ENCODE results near the gene RANGAP1. TPM values are rescaled to one million over a fixed set of nuclear protein-coding genes. Genes with fewer than 3 reads are reported as not detected.

The RANGAP1 gene
- total RNA-seq, 2 experiments from 2014 or later: 108 to 119 TPM

GRCh38 chr22:41237036-41237706 is 48.8 kb downstream of the RANGAP1 start:
- Histone ChIP-seq H3K9me2 (ENCODE audit: insufficient read depth, low read length) (no peaks in the 10 kb centered on the region), H3K4me2 (ENCODE audit: low read length) (peak overlapping the region; percentile 43; the same call in 1 of the 2 replicates), H2AFZ (ENCODE audit: low read length) (peak overlapping the region; percentile 10; the same call in 1 of the 2 replicates), H3K27ac (ENCODE audit: low read depth, low read length, poor library complexity, severe bottlenecking) (no peak overlapping the region), H3K79me2 (ENCODE audit: insufficient read depth, low read depth, low read length) (no peaks in the 10 kb centered on the region), H3K4me1 (ENCODE audit: insufficient read depth, low read length, poor library complexity, severe bottlenecking) (peaks cover 9% of the 10 kb centered on the region), H3K9me3 (ENCODE audit: low read length) (no peaks in the 10 kb centered on the region), H3K36me3 (ENCODE audit: insufficient read depth, low read length) (no peaks in the 10 kb centered on the region), H3K4me3 (ENCODE audit: low read depth, low read length, poor library complexity, severe bottlenecking) (no peak overlapping the region), H4K20me1 (ENCODE audit: insufficient read depth, low read length) (no peaks in the 10 kb centered on the region)
- BruUV-seq (replicated peaks): no TSS peak
- intact Hi-C loops (cut with micrococcal nuclease; ENCODE audit: unreplicated experiment): loop anchor here (1.0 kb wide), 1 partner anchor 315 kb away; no protein-coding TSS in a partner anchor
- TF ChIP-seq EZH2phosphoT487 (IDR thresholded peaks at IDR 0.05; ENCODE audit: borderline replicate concordance, low read depth, low read length) (no peak), CTCF (conservative IDR thresholded peaks at IDR 0.05; ENCODE audit: low read length) (no peak)
- CTCF ChIA-PET (ENCODE audit: unreplicated experiment): interaction anchor here (0.6 to 2.0 kb wide), 5 partner anchors 45 to 430 kb away, joined by 3 to 10 read pairs (median 3); no protein-coding TSS in a partner anchor
- POLR2A ChIA-PET: interaction anchor here (0.5 to 1.1 kb wide), 3 partner anchors 49 to 328 kb away, joined by 3 read pairs; partner anchors contain the start of gene RANGAP1
- DNase-seq (ENCODE audit: low spot score): no peak

GRCh38 chr22:41234815-41235695 is 50.9 kb downstream of the RANGAP1 start:
- intact Hi-C loops (cut with micrococcal nuclease; ENCODE audit: unreplicated experiment): no loop called here
- Histone ChIP-seq H2AFZ (ENCODE audit: low read length) (no peak overlapping the region), H4K20me1 (ENCODE audit: insufficient read depth, low read length) (no peaks in the 10 kb centered on the region), H3K4me1 (ENCODE audit: insufficient read depth, low read length, poor library complexity, severe bottlenecking) (peaks cover 9% of the 10 kb centered on the region), H3K4me3 (ENCODE audit: low read depth, low read length, poor library complexity, severe bottlenecking) (no peak overlapping the region), H3K36me3 (ENCODE audit: insufficient read depth, low read length) (no peaks in the 10 kb centered on the region; the same call in 1 of the 2 replicates), H3K9me3 (ENCODE audit: low read length) (no peaks in the 10 kb centered on the region), H3K4me2 (ENCODE audit: low read length) (no peak overlapping the region), H3K27ac (ENCODE audit: low read depth, low read length, poor library complexity, severe bottlenecking) (no peak overlapping the region), H3K9me2 (ENCODE audit: insufficient read depth, low read length) (no peaks in the 10 kb centered on the region), H3K79me2 (ENCODE audit: insufficient read depth, low read depth, low read length) (no peaks in the 10 kb centered on the region)
- ChIA-PET CTCF (ENCODE audit: unreplicated experiment) (no interaction called here), POLR2A (no interaction called here)
- DNase-seq (ENCODE audit: low spot score): no peak
- no TSS peak for BruUV-seq (replicated peaks)
- no peak for TF ChIP-seq CTCF (conservative IDR thresholded peaks at IDR 0.05; ENCODE audit: low read length)
- TF ChIP-seq EZH2phosphoT487 (IDR thresholded peaks at IDR 0.05; ENCODE audit: borderline replicate concordance, low read depth, low read length): no peak

All from OCI-LY7 (cell line).